ENCODE results near the gene TMEM204.

Gene TMEM204

DNA sequence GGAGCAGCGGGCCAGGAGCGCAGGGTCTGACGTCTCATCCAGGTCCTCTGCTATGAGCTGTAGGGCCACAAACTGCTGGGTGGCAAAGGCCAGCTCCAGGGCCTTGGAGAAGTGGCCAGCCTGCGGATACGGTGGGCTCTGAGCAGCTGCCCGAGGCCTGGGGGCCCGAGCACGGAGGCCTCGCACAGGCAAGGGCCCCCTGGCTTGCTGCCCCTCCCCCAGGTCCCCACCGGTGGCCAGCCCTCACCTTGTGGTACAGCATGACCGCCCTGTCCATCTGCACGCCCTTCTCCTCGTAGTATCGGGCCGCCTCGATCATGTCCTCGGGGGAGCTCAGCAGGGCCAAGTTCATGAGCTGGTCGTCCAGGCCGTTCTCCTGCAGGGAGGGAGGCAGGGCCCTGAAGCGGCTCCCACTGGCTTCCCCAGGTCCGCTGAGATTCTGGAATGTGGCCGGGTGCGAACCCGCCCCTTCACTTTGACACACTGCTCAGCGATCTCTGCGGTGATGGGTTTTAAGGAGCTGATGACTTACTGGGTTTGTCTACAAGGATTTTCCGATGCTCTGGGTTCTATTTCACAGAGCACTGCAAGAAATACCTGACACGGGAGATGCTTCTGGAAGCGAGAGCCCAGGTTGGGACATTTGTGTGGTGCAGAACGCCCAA is 9.8 kb upstream of the TMEM204 start:
- no peak for DNase-seq (ENCODE audit: low spot score)

DNA sequence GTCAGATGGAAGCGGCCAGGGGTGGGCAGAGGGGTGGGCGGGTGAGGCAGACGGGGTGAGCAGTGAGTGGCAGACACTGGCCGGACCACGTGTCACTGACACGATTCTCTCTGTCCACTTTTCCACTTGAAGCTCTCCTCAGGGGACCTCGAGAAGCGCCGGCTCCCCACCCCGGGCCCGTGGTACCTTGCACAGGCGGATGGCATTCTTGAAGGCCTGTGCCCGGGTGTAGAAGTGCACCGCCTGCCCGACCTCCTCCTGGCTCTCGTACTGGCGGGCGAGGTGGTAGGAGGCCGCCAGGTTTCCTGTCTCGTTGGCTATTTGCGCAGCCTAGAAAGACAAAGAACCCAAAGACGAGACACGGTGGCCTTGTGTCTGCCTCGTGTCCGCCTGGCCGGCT is 9.1 kb upstream of the TMEM204 start:
- DNase-seq (ENCODE audit: low spot score) = no peak

DNA sequence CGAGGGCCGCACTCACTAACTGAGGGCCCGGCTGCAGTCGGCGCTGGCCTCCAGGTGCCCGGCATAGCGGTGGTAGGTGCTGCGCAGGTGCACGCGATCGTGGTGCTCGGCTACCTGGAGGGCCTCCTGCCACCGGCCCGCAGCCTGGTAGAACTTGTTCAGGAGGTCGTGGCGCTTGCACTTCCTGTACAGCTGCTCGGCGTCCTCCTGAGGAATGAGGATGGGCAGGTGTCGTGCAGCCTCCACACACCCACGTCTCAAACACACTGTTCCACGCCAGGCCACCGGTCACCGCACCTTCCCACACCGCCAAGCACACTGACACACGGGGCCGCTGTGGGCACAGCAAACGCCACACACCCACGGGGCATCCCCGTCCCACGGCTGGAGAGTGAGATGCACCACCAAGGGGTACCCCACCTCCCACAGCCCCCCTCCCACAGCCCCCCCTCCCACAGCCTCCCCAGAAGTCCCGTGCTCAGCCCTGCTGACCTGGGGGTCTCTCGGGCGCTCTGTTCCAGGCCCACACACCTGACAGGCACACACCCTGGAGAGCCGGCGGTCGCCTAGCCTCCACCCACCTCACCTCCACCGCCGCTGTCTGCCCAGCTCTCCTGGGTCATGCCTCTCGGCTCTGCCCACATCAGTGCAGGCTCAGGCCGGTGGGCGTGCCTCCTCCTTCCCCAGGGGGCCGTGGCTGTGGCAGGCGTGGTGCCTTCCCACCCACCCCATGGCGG is 7.4 kb upstream of the TMEM204 start:
- no peak for DNase-seq (ENCODE audit: low spot score)

DNA sequence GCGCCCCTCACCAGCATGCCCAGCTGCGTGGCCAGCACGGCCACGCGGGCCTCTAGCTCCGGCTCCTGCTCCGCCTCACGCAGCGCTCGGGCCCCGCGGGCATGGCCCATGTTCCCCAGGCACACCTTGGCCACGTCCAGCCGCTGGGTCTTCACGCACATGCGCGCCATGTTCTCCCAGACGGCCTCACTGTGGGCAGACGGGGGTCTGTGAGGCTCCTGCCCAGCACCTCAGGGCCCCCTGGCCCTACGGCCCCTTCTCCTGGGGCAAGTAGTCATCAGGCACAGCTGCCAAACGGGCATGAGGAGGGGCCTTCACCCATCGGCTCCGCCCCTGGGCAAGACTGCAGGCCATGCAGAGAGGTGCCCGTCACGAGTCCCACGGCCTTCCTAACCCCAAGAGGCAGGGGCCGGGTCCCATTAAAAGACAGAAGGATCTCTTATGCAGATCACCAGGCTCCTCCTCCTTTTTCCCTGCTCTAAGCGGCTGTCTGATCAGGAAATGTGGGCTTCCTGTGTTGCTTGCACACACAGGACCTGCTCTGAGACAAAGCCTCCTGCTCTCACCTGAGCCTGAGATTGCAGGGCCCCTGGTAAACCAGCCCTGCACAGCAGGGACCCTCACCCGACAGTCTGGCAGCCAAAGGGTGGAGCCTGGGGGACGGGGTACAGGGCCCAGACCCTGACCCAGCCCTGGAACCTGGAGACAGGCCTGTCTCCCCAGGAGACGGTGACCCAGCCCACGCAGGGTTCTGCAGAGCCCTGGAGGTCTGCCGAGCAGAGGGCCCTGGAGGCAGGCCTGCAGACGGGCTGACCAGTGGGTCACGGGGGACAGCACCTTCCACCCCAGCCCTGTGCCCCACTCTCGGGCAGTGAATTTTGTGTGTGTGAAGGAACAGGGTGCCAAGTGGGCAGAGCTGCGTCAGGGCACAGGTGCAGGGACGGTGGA is 6.6 kb upstream of the TMEM204 start:
- no peak for DNase-seq (ENCODE audit: low spot score)

DNA sequence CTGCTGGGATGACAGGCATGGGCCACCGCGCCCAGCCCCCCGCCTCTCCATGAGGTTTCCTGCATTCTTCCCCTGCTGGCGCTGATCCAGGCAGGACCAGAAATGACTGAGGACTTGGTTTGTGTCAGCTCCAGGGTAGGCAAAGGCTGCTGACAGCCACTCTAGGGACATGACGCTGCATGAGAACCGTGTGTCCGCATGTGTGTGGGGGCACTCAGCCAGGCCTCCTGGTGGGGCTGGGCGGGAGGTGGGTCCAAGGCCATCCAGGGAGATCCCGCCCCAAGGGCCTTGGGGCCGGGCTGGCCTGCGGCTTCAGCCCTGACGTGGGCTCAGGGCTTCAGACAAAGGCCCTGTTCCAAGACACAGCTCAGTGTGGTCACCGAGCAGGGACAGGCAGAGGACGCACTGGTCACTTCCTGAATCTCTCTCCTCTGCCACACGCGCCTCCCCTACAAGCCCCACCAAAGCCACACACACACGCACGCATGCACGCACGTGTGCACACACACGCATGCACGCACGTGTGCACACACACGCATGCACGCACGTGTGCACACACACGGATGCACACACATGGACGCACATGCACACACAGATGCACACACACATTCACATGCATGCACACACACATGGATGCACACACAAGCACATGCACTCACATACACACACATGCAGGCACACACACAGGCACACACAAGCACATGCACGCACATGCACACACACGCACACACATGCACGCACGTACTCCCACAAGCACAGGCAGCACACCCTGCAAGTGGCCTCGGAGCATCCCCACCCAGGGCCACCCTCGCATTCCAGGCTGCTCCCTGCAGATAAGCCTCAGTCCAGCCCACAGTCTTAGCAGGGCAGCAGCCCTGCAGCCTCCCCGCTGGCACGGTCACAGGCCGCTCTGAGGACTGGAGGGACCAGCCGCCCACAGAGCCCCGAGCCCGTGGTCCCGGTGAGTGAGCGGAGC is 5.3 kb upstream of the TMEM204 start:
- DNase-seq (ENCODE audit: low spot score) = no peak

DNA sequence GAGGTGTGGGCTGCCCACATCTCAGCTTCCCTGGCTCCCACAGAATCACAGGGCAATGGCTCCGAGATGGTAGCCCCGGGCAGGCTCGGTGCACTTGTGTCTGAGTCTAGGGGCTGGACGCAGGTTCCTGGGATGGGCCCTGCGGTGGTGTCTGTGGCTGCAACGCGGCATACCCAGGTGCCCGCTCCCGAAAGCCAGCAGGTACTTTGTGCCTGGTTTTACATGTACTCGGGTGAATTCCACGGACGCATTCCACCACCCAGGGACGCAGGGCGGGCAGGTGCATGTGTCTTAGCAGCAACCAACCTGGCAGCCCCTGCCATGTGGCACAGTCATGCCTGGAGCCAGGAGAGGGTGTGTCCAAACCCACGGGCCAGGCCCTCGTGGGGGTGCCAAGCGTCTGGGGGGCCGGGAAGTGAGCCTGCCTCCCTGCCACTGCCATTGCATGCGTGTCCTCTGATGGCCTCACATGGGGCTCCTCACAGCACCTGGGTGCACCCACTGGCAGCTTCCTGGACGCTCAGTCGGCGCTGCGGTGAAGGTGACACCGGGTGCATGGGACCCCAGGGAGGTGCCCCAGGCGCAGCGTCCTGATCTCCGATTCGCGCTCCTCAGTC is 4.4 kb upstream of the TMEM204 start:
- DNase-seq (ENCODE audit: low spot score) = no peak

DNA sequence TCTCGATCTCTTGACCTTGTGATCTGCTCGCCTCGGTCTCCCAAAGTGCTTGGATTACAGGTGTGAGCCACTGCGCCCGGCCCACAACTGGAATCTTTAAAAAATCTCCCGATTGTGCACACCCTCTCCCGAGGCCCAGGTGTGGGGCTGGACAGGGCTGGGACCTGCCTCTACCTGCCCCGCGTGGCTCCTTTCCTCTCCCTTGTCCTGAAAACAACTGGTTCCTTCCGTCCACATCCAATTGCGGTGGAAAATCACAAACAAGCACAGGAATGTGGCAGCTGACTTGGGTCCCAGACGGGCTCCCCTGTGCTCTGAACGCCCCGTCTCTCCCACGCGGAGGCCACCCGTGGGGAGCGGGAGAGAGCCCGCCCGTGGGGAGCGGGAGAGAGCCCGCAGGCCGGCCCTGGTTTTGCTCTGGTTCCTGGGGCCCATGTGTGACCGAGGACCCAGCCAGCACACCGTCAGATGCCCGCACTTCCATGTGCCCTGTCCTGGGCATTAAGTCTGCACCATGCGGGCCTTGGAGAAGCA is 3.0 kb upstream of the TMEM204 start:
- no peak for DNase-seq (ENCODE audit: low spot score)

DNA sequence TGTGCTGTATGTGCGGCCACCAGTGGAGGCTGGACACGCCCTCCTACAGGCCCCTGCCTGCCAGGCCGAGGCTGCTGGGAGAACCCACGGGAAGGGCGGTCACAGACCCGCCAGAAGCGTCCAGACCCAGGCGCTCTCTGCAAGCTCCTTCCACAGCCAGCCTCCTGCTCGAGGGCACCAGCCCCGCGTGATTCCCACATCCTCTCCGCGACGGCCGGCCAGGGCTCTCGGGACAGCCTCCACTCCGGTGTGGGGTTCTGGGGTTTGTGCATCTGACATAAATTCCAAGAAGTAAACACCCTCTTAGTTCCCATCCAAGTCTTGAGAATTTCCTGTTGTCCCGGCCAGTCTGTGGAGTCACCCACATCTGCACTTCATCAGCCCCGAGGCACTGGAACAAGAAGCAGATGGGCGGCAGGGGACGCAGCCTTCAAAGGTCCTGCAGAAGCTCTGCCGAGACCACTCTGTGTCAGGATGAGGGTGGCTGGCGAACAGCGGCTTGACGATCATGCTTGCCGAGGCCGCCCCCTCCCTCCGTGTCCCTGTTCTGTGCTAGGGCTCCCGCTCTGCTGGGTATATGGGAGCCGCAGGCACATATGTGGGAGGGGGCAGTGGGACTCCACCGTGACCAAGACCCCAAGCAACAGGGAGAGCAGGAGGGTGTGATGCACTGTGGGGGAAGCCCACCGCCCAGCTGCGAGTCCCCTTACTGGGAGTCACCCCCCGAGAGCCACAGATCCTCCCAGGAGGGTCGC is 2.4 kb upstream of the TMEM204 start:
- no peak for DNase-seq (ENCODE audit: low spot score)

DNA sequence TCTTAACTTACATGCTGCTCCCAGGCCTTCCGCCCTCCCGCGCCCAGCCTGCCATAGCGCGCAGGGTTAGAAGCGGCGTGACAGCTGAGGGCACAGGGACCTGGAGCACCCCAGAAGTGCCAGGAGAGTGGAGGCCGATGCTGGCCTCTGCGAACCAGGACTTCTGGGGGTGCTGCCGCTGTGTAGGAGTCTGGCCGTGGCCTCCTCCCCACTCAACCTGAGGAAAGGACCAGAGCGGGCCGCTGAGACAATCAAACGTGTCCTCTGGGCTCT is 1.9 kb upstream of the TMEM204 start:
- no peak for DNase-seq (ENCODE audit: low spot score)

DNA sequence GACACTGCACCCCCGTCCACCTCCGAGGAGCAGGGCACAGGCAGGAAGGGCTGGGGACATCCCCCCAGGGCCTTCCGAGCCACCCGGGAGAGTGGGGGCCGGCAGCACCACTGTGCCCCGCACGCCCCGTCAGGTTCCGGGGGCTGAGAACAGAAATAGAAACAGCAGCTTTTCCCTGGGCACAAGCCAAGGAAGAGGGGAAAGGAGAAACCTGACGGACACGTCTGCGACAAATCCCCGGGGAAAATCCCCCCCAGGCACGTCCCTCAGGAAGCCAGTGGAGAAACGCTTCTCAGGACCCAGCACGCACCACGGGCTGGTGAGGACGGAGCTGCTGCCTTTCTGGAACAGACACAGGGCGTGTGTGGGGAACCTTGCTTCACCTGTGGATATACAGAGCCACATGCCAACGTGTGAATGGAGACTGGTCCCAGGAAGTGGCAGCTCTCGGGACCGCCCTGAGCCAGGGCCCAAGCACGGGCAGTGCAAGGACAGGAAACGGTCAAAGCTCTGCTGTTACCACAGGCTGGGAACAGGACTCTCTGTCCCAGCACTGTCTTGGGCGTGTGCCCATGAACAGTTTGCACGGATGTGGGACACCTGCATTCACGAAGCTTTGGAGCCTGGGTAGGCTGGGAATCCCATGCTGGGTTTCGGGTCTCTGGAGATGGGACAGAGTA is 1.2 kb upstream of the TMEM204 start:
- no peak for DNase-seq (ENCODE audit: low spot score)

DNA sequence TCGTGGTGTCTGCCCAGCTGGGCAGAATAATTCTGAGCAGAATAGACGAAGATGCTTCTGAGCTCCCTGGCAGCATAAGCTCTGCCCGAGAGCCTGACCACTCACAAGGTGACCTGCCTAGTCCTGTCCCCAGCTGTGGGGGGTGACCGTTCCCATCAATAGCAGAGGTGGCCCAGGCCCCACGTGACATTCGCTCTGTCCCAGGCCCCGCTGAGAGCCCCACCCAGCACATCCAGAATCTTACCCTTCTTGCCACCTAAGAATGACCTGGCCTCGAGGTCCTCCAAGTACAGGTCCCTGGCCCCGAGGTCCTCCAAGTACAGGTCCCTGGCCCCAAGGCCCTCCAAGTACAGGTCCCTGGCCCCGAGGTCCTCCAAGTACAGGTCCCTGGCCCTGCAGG is 695 bp upstream of the TMEM204 start:
- no peak for DNase-seq (ENCODE audit: low spot score)

DNA sequence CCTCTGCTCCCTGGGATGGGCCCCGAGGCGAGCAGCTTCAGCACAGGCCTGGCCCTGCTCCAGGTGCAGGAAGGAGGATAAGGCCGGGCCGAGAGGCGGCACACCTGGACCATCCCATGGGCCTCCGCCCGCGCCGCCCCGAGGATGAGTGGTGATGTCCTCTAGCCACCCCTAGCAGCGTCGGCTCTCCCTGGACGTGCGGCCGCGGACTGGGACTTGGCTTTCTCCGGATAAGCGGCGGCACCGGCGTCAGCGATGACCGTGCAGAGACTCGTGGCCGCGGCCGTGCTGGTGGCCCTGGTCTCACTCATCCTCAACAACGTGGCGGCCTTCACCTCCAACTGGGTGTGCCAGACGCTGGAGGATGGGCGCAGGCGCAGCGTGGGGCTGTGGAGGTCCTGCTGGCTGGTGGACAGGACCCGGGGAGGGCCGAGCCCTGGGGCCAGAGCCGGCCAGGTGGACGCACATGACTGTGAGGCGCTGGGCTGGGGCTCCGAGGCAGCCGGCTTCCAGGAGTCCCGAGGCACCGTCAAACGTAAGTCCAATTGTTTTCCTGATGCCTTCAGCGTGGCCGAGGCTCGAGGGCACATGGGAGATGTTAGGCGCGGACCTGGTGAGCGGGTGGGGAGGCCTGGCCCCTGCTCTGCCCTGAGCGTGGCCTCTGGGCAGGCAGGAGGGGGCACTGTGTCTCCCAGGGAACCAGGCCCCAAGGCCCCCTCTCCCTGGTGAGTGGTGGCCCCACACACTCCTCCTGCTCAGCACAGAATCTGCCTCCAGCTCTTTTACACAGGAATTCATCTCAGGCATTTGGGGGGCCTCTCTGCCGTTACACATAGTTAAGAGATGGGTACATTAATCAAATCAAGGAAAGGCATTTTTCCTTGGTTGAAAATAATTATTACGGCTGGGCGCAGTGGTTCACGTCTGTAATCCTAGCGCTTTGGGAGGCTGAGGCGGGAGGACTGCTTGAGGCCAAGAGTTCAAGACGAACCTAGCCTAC is 855 bp downstream of the TMEM204 start:
- DNase-seq (ENCODE audit: low spot score) = no peak

DNA sequence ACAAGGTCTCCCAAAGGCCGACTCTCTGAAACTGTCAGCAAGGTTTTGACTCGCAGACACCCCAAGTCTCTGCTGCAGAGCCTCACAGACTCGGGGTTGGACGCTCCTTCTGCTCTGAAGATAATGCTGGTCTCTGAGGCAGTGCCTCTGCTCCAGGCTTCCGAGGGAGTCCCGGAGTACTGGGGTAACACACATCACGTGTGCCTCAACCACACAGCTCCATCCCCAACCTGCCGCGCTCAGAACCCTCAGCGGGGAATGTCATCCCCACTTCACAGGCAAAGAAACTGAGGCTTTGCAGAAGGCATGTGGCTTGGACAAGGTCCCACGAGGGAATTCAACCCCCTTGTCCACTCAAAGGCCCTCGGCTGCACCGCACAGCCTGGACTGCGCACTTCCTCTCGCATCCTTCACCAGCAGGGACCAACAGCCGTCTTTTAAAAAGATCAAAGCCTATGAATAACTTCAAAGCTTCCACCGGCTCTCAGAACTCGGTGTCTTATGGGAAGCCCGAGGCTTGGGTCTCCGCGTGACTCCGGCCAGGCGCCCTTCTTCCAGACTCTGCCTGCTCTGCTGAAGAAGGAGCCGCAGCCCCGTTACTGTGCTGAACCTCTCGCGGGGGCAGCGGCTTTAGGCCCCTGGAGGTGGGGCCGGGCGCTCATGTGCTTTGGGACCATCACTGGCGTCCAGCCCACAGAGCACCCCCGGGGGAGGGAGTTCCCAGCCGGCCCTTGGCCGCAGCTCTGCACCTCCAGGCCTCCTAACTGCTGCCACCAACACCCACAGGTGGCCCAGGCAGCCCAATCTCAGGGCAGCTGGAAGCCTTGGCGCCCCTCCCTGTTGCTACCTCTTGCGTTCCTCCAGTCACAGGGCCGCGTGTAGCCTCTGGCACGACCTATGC is 2.2 kb downstream of the TMEM204 start:
- peak; percentile 46 for DNase-seq (ENCODE audit: low spot score)

DNA sequence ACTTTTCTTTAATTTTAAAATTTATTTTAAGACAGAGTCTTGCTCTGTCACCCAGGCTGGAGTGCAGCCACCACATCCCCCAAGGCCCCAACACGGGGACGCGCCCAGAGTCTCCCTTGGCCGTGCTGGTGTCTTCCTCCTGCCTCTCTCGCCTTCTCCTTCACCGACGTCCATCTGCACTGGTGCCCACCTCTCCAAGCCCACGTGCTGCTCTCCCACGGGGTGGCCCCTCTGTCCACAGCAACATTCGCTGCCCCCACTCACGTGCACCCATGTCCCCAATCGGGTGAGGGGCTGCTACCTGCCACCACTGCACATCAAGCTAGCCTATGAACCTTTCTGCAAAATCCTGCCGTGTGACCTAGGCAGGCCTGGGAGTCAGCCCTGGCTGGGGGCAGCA is 3.1 kb downstream of the TMEM204 start:
- no peak for DNase-seq (ENCODE audit: low spot score)

DNA sequence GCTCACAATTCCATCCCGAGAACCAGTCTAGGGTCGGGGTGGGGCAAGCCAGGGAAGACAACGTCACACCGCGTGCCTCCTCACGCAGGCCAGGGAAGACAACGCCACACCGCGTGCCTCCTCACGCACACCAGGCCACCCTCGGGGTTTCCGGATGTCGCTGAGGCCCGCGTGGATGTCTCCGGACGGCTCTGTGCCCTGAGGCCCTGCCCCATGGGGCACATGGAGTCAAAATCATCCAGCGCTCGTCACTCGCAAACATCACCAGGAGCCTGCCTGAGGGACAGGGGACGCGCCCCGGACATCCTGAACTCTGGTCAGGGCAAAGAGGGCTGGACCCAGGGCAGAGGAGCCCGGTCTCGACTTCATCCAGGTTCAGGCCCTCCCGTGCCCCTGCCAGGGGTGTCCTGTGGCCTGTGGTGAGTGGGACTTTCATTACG is 3.7 kb downstream of the TMEM204 start:
- DNase-seq (ENCODE audit: low spot score) = no peak

DNA sequence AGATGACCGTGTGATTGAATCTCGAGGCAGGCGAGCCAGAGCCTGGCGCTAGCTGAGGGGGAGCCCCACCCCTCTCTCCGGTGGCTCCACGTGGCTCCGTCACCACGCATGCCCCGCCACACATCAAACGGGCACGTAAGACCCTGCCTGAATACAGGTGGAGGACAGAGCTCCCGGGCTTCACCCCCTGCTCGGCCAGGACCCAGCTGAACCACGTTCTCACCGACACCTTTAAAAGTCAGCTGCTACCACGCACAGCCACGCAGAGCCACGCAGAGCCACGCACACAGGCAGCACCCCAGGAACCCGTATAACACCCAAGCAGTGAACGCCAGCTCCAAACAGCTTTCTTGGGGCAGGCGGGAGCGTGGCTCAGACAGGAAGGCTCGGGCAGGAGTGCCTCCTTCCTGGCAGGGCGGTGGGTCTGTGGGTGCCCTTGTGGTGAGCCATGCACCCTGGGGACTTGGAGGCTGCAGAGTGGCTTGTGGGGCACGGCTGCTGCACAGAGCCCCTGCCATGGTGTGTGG is 4.4 kb downstream of the TMEM204 start:
- no peak for DNase-seq (ENCODE audit: low spot score)

Measured in activated CD4-positive, alpha-beta T cell treated with anti-CD3 and anti-CD28 coated beads, Interleukin-2, Interleukin-4, amounts not matched to agents 100 ng/mL and 50 ng/mL, durations not matched to agents 16 hours and 8 hours (primary cell).